Measurements from ENCODE around the gene IQSEC3.

IQSEC3 gene

GRCh38 chr12:220491-220890 lies 153.9 kb downstream of the IQSEC3 start:
- DNase-seq: no peak

- DNase-seq: no peak
Measured at GRCh38 chr12:220946-221550, 154.5 kb downstream of the IQSEC3 start.

DNA sequence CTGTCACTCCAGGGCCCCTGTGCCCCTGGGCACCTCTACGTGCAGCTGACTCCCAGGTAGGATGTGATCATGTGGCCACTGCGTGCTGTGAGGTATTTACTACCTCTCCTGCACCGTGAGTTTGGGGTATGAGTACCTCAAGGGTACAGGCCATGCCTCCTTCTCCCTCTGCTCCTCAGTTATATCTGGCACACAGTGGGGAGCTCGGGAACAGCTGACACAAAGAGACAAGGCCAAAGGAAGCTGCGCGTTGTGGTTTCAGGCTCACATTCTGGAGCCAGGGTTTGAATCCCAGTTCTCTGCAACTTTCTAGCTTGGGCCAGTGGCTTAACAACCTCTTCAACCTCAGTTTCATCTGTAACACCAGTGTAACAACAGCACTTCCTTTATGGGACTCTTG lies 155.2 kb downstream of the IQSEC3 start:
- no peak for DNase-seq

- no peak for DNase-seq
Measured at GRCh38 chr12:223841-224240, 157.3 kb downstream of the IQSEC3 start.

DNA sequence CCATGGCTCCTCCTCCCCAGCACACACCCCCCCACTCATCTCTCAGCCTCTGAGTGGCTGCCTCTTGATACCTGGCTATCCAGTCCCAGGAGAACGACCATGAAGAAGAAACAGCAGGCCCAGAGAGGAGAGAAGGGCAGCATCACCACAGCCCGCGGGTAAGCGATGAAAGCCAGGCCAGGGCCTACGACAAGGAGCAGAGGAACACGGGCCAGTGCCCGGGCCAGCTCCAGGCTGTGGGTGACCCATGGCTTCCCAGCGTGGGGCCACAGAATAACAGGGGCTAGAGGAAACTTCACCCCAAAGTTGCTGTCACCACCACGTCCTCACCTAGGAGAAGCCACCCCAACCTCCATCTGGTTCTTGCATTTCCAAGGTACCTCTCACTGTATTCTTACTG lies 157.8 kb downstream of the IQSEC3 start:
- no peak for DNase-seq

DNA sequence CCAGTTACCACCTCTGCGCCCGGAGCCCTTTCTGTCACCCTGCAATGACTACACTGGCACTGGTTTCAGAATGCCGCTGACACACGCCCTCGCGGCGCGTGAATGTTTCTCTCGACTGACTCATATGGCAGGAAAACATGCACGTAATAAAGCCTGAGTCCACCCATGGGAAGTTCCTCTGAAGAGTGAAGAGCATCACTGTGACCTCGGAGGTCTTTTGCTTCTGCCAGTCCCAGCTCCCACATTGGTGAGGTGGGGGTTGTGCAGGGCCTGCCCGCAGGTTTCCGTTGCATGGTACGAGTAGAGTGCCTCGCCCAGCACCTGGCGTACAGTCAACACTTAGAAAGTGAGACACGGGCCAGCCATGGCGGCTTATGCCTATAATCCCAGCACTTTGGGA lies 158.4 kb downstream of the IQSEC3 start:
- DNase-seq: no peak

- no peak for DNase-seq
Measured at GRCh38 chr12:226401-226800, 159.8 kb downstream of the IQSEC3 start.

DNA sequence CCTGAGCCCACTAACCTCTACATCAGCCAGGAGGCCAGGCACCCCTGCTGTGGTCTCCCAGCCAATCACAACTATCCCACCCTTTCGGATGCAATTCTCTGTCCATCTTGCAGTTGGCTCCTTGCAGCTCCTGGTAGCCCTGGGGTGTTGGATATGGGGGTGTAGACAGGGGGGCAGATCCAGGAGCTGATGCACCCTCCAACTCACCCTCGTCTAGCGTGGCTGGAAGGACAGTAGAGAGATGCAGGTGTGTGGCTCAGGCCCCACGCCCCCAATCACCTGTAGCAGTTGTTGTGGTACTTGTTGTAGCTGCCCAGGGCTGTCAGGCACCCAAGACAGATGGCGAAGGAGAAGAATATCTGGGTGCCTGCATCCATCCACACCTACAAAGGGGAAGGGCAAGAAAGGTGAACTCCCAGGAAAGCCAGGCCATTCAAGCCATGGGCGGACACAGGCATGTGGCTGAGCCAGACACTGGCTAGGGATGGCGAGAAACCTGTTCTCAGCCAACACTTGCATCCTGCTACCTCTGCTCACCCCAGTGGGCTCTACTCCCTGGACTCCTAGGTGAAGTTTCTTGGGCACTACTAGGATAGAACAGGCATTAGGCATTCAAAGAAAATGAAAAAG lies 160.8 kb downstream of the IQSEC3 start:
- no peak for DNase-seq
